HG02588 (cell line): ENCODE results near the gene BRINP3.
"Not testable (repeated sequence)": the region's sequence is repeated elsewhere in the genome, so short reads cannot be mapped to it uniquely, and the experiment has no call there.

ENCODE experiments used
- ATAC-seq: cut with Tn5 transposase; IDR thresholded peaks from one replicate; pipeline ENCODE4 v1.9.1; 2021; ENCODE audit warnings: mild to moderate bottlenecking, moderate library complexity; ENCODE audit not compliant: unreplicated experiment

Gene BRINP3

DNA sequence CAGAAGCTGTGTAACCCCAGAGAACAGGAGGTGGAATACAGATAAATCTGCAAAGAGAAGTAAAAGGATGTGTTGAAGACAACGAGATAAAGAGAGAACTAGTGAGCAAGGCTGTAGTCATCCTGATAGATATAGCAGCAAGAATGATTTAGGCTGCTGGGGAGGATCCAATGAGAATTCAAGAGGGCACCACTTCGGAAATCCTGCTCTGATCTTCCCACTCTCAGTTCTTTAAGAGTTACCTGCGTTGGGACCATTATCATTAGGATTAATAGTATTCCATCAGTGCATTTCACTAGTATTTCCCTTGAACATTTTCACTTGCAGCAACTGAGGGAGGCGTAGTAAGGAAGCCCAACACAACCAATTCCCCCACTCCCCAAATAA, at the start of gene BRINP3:
Gene BRINP3, minus strand, starts transcription at position 103 of the 387 bp plus-strand sequence.
- no peak for ATAC-seq

DNA sequence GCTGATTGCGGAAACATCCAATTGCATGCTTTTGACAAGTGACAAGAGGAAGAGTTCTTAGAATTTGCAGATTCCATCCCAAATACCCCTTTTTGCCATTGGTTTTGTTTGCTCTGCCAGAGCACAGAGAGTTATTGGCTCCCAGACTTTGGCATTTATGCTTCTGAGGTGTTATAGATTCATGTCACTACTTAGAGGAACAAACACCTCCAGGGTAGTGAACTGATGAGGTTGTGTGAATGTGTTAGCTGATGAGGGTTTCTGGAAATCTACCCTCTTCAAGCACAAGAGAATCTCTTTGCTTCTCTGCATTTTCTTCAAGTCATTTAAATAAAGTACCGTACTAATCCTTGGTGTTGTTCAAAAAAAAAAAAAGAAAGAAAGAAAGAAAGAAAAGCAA, 33.9 kb upstream of the BRINP3 start:
- no peak for ATAC-seq

DNA sequence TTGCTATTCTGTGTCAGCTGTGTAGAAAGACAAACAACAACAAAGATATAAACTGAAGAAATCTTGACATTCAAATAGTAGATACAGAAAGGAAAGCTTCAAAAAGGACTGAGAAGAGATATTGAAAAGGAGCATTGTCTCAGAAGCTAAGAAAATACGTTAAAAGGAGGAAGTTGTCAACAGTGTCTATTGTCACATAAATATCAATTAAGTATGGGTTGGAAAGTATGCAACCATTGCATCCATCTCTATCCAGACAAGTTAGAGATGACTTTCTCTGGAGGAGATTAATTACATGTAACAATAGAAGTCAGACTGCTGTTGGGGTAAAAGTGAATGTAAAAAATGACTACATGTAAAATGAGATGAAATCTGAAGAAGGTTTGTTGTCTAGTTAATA, 29.7 kb upstream of the BRINP3 start:
- no peak for ATAC-seq

DNA sequence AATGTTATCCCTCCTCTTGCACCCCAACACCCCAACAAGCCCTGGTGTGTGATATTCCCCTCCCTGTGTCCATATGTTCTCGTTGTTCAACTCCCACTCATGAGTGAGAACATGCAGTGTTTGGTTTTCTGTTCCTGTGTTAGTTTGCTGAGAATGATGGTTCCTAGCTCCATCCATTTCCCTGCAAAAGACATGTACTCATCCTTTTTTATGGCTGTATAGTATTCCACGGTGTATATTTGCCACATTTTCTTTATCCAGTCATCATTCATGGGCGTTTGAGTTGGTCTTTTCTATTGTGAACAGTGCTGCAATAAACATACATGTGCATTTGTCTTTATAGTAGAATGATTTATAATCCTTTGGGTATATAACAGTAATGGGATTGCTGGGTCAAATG, 26.9 kb upstream of the BRINP3 start:
- ATAC-seq: not testable (repeated sequence)

DNA sequence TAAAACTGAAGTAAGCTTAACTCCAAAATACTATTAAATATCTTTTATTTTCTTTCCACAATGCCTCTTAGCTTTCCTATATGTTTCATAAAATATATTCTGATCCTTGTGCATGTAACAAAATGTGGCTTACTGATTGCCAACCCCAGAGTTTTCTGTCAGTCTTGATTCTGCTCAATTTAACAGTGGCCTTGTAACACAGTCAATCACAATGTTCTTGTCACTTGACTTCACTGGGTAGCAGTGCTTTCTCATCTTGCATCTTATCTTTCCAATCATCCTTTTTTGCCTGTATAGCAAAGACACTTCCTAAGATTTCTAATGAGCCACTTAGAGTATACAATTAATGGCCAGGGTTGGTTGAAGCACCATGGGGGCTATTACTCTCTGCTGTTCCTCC, 19.9 kb upstream of the BRINP3 start:
- ATAC-seq: no peak

DNA sequence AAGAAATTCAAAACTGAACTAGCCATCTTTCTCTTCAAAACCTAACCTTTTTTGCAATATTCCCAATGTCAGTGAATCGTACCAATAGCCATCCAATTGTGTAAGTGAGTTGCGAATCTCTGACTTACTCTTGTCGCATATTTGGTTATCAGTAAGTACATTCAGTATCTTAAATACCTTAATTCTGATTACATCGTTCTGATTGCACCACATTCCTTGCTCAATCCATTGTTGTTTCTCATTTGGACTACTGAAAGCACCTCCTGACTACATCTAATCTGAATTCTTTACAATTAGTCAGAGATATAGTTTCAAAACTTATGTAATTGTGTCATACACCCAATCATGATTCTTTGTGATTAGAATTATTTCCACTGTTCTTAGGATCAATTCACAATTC, 16.8 kb upstream of the BRINP3 start:
- ATAC-seq: no peak

DNA sequence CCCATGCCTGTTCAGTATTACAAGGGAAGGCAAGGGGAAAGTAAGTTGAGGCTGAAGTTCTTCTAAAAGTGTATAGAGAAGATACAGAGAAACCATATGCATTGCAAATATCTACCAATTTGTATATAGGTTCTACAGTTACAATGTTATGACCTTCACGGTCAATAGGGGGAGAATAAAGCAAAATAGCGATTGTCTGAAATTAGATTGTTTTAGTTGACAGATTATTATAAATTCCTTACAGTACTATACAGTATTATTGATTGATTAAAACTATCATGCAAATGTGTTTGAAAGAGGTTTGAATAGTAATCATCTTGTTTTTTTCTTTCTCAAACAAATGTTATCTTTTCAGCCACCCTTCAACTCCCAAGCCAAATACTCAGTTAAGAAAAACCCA, 13.7 kb upstream of the BRINP3 start:
- no peak for ATAC-seq

DNA sequence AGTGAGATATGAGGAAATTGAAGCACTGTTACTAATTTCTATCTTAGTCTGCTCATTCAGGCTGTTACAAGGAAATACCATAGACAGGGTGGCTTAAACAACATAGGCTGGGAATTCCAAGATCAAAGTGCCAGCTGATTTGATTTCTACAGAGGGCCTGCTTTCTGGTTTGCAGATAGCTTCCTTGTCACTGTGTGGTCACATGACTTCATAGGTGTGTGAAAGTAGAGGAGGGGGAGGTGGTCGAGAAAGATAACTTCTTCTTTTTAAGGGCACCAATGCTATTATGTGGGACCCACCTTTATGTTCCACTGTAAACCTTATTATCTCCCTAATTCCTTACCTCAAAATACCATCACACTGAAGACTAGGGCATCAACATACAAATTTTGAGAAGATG, 6.4 kb upstream of the BRINP3 start:
- ATAC-seq: no peak

DNA sequence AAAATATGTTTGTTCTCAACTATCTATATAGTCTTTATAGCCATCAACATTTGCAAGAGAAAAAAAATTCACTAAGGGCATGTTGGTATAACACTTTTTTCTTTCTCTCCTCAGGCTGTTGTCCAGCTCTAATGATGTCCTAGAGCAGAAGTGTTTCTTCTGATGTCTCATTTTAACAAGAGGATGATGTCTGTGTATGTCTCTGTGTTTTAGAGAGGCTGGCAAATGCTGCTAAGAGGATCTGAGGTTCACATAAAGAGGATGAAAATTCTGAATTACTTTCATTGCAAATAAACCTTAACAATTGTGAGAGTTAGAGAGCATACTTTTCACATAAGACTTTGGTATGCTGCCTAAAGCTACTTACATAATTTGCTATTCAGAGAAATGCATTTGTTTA, 2.6 kb upstream of the BRINP3 start:
- ATAC-seq: no peak

DNA sequence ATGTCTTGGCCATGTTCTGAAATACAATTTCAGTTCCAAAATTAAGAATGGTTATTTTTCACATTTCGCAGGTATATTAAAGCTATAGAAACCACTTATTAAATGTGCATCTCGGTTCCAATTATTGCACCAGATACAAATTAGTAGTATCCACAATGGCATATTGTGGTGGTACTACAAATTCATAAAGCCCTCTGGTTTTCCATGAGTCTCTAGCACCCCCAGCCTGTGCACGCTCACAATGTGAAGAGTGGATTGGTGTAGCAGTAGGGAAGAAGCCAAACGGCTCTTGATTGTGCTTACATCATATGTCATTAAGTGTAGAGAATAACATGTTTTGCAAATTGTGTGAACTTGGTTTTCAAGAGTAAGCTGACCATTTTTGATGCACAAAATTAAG, 1.9 kb upstream of the BRINP3 start:
- no peak for ATAC-seq

DNA sequence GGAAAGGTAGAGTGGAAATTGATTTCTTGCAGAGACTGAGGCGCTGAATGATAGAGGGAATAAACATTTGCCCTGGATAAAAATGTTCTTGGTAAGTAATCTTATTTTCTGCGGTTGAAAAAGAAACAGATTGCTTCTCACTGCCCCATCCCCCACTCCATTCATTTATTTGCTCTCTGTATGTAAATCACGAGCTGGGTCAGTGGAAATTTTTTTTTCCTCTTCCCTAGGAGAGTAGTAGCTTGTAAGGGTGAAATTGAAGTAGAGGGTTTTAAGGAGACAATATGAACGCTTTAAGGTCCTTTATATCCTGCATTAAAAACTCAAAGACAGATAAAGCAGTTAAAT, 1.4 kb upstream of the BRINP3 start:
- ATAC-seq: no peak

DNA sequence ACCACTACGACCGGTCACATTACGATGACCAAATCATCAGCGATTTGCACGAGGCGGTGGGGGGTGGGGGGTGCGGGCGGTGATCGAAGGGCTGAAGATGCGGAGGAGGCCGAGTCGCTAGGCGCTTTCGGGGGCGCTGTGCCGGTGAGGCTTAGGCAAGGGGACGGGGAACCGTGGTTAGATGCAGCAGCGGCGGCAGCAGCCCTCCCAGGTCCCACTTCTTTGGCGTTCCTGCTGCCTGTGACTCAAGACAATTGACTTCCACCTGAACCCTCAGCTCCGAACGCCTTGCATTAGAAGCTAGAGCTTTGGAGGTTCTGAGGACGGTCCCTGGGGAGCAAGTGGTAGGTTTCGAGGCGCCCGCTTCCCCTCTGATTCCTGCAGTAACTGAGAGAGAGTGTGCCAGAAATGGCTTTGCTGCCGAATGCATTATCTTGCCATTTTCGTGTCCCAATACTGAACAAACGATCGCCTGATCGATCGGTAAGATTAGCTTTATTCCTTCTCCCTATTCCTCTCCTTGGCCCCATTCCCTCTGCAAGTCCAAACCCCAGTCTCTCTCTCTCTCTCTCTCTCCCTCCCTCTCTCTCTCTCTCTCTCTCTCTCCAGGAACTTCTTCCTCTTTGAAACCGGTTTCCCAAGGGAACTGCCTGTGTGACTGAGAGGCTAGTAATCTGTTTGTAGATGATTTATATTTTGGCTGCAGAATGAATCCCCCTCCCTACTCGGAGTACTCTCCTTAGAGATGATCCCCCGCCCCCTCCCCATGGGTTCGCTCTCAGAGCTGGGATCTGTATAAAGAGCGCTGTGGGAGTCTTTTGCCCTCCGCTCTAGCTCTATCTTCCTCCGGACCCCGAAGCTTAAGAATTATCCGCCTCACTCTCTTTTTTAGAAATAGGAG, 735 bp upstream of the BRINP3 start:
- ATAC-seq: no peak

DNA sequence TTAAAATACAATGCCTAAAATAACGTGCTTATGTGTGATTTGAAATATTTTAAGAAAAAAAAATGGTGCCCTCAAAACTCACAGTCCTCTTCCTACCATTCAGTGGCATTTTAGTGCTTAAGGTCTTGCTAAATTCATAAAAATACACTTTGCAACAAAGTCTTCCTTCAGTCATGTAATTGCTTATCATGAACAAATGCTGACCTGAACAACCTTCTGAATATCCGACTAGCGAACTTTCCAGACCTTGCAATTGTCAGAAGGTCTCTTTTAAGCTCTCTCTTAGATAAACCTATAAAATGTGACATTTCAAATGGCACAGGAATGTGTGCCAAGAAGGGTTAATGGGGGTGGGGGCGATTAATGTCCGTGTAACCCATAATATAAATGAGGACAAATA, 858 bp downstream of the BRINP3 start:
- no peak for ATAC-seq

DNA sequence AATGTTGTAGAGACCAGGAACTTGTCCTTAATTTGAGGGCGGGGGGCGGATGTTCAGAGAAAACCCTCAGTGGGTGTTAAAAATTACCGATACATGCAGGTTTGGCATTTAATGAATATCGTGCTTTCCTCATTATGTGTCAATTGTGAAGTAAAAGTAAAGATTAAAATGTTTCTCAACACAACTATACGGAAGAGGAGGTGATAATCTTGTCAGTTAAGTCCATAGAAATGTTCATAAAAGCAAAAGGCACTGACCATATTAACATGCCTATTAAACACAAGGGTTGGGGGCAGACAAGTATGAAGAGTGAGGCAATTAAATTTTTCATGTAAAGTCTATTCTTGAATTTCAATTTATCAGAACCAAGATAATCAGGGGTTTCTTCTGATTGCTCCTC, 1.3 kb downstream of the BRINP3 start:
- ATAC-seq: no peak

DNA sequence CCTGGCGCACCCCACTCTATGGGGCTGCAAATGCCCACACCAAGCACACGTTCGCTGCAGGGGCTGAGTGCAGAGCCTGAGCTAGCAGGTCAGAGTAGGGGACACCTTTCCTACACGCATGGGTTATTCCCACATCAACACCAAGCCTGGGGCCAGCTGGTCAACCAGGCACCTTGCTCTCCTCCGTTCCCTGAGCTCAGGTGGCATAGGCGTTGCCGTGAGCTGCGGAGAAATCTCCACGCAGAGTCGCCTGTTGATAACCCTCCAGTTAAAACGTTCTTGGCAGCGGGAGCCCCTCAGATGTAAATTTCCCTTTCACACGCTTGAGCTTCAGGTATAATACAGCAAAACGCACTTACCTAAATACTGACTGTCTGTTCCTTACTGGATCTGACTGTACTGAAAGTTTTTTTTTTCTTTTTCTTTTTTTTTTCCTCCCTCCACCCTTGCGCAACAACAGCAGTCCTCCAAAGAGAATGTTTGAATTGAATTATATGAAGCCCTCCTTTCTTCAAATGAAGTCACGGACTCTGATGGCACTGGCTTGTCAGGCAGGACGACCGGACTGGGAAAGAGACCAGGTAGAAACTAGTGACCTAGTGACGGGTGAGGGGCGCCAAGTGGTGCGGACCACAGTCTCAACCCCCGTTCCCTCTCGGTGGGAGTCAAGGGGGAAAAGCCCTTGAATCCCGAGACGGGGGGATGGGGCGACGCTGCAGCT, 2.1 kb downstream of the BRINP3 start:
- ATAC-seq: no peak

DNA sequence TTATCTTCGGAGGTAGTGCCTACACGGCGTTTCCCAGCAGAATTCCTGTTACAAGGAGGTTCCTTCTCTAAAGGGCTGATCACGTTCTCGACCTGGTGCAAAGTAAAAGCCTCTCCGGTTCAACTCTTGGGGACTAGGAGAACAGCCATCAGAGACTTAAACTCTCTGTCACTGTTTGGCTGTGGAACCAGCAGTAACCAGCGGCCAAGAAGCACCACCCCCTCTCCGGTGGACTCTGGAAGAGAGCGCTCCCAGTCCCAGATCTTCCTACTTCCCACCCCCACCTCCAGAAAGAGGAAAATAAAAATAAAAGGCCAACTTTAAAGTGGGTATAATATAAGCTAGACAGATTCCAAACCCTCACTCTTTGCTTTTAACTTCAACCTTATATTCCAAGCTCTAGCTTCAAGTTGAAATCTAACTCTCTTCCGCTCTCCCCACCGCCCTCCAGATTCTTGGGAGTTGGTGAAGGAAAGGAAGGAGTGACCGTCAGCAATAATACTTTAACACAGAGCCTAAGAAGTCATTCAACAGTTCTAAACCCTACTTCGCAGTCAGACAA, 2.9 kb downstream of the BRINP3 start:
- no peak for ATAC-seq

DNA sequence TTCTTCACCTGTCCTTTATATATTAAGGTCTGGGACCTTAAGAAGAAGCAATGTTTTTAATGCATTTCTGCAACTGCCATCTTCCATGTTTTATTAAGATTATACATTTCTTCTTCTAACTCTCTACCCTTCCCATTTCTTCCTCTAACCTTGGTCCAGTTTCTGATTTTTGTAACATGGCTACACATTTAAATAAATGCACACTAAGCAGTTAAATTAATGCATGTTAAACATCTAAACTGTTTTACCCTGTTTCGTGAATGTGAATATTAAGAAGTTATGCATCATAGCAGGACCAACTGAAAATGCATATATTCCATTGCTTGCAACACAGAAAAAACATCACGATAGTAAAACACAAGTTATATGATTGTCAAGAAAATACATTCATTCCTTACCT, 3.7 kb downstream of the BRINP3 start:
- no peak for ATAC-seq

DNA sequence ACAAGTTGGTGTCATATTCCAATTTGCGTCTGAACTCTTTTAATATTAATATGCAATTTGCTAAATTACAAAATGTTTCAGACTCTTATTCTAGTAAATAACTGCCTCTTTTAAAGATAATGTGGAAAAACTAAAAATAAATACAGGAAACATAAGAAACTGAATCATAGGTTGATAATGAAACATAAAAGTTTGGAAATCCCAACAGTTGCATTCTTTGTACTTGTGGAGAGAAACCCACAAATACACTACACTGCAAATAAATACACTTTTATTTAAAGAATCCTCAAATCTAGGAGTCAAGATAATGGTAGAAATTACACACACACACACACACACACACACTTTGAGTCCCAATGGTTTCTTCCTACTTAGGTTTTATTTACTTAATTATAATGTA, 5.2 kb downstream of the BRINP3 start:
- no peak for ATAC-seq

DNA sequence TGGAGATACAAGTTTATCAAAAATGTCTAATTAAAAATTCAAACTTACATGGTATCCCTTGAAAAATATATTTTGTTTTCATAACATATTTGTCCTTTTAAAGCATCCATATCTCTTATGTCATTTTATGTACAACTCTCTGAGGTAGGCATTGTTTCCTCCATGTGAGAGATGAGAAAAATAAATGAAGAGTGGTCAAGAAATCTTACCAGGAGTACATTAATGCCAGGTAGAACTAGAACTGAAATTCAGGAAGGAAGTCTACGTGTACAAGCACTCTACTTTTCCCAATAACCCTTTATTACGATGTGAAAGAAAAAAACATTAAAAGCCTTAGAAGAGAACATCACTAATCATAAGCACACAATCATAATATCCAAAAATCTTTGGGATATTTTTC, 5.6 kb downstream of the BRINP3 start:
- ATAC-seq: no peak

DNA sequence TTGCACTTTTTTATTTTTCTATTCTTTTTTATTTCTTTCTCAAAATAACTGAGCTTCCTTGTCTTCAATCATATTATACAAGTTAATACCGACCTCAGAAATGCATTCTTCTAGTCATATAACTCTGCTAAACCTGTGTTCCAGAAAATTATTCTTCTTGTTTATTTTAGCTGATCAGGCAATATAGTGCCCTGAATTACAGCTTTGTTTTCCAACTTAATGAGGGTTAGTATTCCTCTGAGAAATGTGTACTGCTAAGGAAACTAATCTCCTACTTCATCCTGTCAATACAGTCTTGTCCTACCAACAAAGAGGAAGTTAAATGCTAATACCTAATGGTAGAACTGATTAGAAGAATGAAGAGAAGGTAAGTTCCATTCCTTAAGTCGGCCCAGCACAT, 13.0 kb downstream of the BRINP3 start:
- no peak for ATAC-seq

DNA sequence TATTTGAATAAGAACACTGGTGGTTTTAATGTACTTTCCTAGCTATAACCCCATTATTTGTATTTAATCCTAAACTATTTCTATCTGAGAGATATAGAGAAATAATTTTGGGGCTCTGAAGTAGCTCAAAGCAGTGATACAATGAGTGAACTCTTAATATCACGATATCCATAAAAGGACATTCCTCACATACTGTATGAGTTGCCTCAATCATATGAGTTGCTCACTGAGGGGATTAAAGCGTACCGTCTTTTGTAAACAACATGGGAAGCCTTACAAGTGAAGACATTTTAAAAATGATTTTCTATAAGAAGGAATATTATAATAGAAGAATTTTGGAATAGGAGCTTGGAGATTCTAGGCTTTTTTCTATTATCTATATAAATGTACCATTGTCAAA, 21.5 kb downstream of the BRINP3 start:
- ATAC-seq: no peak

DNA sequence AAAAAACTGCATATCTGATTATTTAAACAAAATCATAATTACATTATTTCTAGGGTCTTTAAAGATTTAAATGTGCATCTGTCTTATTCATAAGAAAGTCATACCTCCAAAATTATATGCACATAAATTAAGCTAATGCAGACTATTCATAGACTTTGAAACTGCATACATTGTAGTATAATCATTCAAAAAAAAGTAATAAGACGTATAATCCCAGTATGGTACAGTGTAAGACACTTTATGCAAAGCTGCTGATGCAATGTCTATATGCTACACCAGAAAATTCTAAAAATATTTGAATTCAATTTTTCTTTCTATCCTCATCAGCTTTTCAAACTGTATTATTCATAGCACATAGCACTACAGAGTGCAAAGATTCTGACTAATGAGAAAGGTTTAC, 22.0 kb downstream of the BRINP3 start:
- no peak for ATAC-seq
